ENCODE data around the gene LRTM2.

The LRTM2 gene

DNA sequence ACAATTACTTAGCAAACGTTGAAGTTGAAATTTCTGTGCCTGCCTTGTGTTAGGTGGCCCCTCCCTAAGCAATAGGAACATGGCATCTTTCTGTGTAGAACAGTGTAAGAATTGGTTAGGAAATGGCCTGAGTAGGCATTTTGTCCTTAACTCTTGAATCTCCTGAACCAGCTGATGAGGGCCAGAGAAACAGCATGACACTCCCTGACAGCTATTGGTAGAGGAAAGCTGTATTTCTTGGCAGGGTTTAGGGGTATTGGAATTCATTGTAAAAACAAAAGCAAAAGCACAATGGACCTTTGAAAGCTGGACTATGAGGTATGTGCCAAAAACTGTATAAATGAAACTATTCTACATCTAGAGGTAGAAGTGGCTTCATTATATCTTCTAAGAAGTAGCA lies 40.6 kb upstream of the LRTM2 start:
- no peak overlapping the region for H3K4me3 ChIP-seq (ENCODE audit: low read depth, low read length)
- H3K4me1 ChIP-seq (ENCODE audit: control insufficient read depth, insufficient read depth, low read length): peaks cover 13% of the 10 kb centered on the region; the same call in 1 of the 2 replicates
- ChIA-PET POLR2A (no interaction called here), CTCF (interaction anchor here (0.5 to 2.4 kb wide), 2 partner anchors 10 to 12 kb away, joined by 4 to 16 read pairs; no protein-coding TSS in a partner anchor)
- no peaks in the 10 kb centered on the region for H3K9me3 ChIP-seq (ENCODE audit: control insufficient read depth, insufficient read depth, low read depth, low read length)
- H3K27ac ChIP-seq (ENCODE audit: extremely low read depth, low read depth, low read length): no peak overlapping the region
- TF ChIP-seq ZBTB11 (tag by site-specific recombination; conservative IDR thresholded peaks at IDR 0.05; ENCODE audit: low read depth) (no peak), GLIS1 (tag by site-specific recombination; IDR thresholded peaks at IDR 0.05) (no peak), ZXDB (tag by site-specific recombination; IDR thresholded peaks at IDR 0.05) (no peak), ZNF514 (tag by site-specific recombination; IDR thresholded peaks at IDR 0.05) (no peak), CTCF (tag by site-specific recombination; IDR thresholded peaks at IDR 0.05) (no peak), ZFP69B (tag by site-specific recombination; IDR thresholded peaks at IDR 0.05) (no peak), ZNF560 (tag by site-specific recombination; IDR thresholded peaks at IDR 0.05; ENCODE audit: borderline replicate concordance) (no peak), ZBTB1 (tag by site-specific recombination; IDR thresholded peaks at IDR 0.05) (no peak), ZNF785 (tag by site-specific recombination; IDR thresholded peaks at IDR 0.05) (no peak), ZNF433 (tag by site-specific recombination; IDR thresholded peaks at IDR 0.05; ENCODE audit: low read depth) (no peak)
- TF ChIP-seq, protein P1, sequence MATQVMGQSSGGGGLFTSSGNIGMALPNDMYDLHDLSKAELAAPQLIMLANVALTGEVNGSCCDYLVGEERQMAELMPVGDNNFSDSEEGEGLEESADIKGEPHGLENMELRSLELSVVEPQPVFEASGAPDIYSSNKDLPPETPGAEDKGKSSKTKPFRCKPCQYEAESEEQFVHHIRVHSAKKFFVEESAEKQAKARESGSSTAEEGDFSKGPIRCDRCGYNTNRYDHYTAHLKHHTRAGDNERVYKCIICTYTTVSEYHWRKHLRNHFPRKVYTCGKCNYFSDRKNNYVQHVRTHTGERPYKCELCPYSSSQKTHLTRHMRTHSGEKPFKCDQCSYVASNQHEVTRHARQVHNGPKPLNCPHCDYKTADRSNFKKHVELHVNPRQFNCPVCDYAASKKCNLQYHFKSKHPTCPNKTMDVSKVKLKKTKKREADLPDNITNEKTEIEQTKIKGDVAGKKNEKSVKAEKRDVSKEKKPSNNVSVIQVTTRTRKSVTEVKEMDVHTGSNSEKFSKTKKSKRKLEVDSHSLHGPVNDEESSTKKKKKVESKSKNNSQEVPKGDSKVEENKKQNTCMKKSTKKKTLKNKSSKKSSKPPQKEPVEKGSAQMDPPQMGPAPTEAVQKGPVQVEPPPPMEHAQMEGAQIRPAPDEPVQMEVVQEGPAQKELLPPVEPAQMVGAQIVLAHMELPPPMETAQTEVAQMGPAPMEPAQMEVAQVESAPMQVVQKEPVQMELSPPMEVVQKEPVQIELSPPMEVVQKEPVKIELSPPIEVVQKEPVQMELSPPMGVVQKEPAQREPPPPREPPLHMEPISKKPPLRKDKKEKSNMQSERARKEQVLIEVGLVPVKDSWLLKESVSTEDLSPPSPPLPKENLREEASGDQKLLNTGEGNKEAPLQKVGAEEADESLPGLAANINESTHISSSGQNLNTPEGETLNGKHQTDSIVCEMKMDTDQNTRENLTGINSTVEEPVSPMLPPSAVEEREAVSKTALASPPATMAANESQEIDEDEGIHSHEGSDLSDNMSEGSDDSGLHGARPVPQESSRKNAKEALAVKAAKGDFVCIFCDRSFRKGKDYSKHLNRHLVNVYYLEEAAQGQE (tag by site-specific recombination; IDR thresholded peaks at IDR 0.05): no peak
- peaks cover 6 to 20% of the 10 kb centered on the region in 2 experiments; a peak in 2 of 3 replicates for H3K36me3 ChIP-seq (ENCODE audit: control insufficient read depth in 2 of 2, insufficient read depth in 1 of 2, low read length in 2 of 2)

- POLR2A ChIA-PET: interaction anchor here (0.6 kb wide), 1 partner anchor 129 kb away, joined by 5 read pairs; no protein-coding TSS in a partner anchor
- no peak overlapping the region for H3K27ac ChIP-seq (ENCODE audit: extremely low read depth, low read depth, low read length)
- TF ChIP-seq ZNF624 (tag by site-specific recombination; IDR thresholded peaks at IDR 0.05) (no peak), ZNF596 (tag by site-specific recombination; IDR thresholded peaks at IDR 0.05) (no peak), ZNF623 (tag by site-specific recombination; IDR thresholded peaks at IDR 0.05) (no peak), GLI2 (tag by site-specific recombination; IDR thresholded peaks at IDR 0.05; ENCODE audit: borderline replicate concordance, low read depth) (no peak), ZEB2 (tag by site-specific recombination; IDR thresholded peaks at IDR 0.05) (no peak), ZBTB7A (tag by site-specific recombination; IDR thresholded peaks at IDR 0.05; ENCODE audit: low read depth) (no peak), SALL2 (tag by site-specific recombination; IDR thresholded peaks at IDR 0.05; ENCODE audit: borderline replicate concordance) (no peak), ZNF658 (tag by site-specific recombination; IDR thresholded peaks at IDR 0.05) (no peak), ZNF843 (tag by site-specific recombination; IDR thresholded peaks at IDR 0.05) (no peak), ZNF404 (tag by site-specific recombination; IDR thresholded peaks at IDR 0.05) (no peak), ZNF548 (tag by site-specific recombination; IDR thresholded peaks at IDR 0.05) (no peak), ZXDB (tag by site-specific recombination; IDR thresholded peaks at IDR 0.05) (no peak), HOXD13 (CRISPR knock-in tag; IDR thresholded peaks at IDR 0.05; ENCODE audit: borderline replicate concordance) (no peak), ZNF133 (tag by site-specific recombination; IDR thresholded peaks at IDR 0.05) (no peak)
Measured at GRCh38 chr12:1781772-1782171, 38.6 kb upstream of the LRTM2 start.

More at GRCh38 chr12:1781772-1782171, 38.6 kb upstream of the LRTM2 start:
- Histone ChIP-seq H3K4me3 (ENCODE audit: low read depth, low read length) (no peak overlapping the region), H3K4me1 (ENCODE audit: control insufficient read depth, insufficient read depth, low read length) (peaks cover 6% of the 10 kb centered on the region; the same call in 1 of the 2 replicates), H3K36me3 (ENCODE audit: control insufficient read depth in 2 of 2, insufficient read depth in 1 of 2, low read length in 2 of 2) (peaks cover 15 to 36% of the 10 kb centered on the region in 2 experiments), H3K9me3 (ENCODE audit: control insufficient read depth, insufficient read depth, low read depth, low read length) (no peaks in the 10 kb centered on the region)
- CTCF ChIA-PET: interaction anchor here (0.9 to 2.9 kb wide), 3 partner anchors 10 to 158 kb away, joined by 3 to 22 read pairs (median 5); no protein-coding TSS in a partner anchor
